Colon (tissue), 2 donors: ENCODE results near the gene PAOX.
"Not testable (repeated sequence)": the region's sequence is repeated elsewhere in the genome, so short reads cannot be mapped to it uniquely, and the experiment has no call there.

Source experiments
- FAIRE-seq: peaks from 2 replicates; lab custom pipeline; 2012; peaks lifted over from hg19 to GRCh38; lab: Jason Lieb, UNC
- donor health status: control.
- donor health status: control.

PAOX gene

GRCh38 chr10:133405844-133406527 lies 26.9 kb downstream of the PAOX start:
- FAIRE-seq, result no peak

- no peak for FAIRE-seq
These were observed 32.7 kb downstream of the PAOX start for GRCh38 chr10:133411523-133412380.

- FAIRE-seq, result no peak
These were observed 33.3 kb downstream of the PAOX start for GRCh38 chr10:133412381-133412711.

GRCh38 chr10:133414401-133414800 lies 35.3 kb downstream of the PAOX start:
- FAIRE-seq, result not testable (repeated sequence)

DNA sequence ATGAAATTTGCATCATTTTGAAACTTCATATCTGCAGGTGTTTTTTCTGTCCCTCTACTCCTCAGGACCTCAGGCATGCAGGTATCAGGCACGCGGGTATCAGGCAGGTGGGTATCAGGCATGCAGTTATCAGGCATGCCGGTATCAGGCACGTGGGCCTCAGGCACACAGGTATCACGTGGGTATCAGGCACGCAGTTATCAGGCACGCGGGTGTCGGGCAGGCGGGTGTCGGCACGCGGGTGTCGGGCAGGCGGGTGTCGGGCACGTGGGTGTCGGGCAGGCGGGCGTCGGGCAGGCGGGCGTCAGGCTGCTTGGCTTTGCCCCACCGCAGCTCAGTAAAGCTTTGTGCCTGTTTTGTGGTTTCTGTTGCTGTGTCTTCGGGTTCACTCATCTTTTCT lies 36.7 kb downstream of the PAOX start:
- no peak for FAIRE-seq

- no peak for FAIRE-seq
These were observed 39.4 kb downstream of the PAOX start for GRCh38 chr10:133418289-133418993.

DNA sequence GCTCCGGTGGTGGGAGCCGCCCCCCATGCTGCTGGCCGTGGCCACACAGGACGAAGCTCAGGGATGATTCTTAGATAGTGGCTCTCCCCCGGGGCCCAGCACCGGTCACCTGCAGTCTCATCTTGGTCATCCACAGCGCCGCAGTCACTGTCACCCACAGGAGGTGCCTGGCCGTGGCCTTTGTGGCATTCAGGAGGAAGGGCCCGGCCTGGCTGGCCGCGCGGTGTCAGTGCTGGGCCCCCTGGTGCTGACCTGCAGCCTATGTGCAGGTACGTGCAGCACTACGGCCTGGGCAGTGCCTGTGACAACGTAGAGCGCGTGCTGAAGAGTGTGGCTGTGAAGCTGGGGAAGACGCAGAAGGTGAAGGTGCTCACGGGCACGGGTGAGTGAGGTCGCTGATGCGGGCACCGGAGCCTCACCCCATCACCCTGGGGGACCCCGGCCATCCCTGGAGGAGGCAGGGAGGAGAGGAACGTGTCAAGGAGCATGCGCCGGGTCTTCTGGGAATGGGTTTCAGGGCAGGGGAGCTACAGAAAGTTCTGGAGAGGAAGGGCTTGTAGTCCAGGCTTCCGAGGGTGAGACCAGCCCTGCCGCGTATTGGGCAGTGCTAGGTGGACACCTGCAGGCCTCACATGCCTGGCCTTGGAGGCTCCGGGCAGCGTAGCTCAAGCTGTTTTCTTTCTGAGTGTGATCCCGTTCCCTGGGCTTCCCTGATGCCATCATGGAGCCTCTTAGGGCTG lies 40.3 kb downstream of the PAOX start:
- no peak for FAIRE-seq

DNA sequence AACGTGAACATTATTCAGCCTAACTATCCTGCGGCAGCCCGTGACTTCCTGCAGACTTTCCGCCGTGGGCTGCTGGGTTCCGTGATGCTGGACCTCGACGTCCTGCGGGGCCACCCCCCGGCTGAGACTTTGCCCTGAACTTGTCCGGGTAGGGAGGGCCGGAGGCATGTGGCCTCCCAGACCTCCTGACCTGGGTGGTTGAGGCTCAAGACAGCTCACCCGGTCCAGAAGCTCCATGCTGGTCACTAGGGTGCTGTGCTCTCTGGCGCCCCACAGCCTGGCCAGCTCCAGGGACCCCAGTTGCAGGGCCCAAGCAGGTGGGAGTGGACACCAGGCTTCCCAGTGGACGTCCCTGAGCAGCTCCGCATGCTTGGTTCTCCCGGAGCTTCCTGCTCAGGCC lies 41.0 kb downstream of the PAOX start:
- FAIRE-seq, result no peak

DNA sequence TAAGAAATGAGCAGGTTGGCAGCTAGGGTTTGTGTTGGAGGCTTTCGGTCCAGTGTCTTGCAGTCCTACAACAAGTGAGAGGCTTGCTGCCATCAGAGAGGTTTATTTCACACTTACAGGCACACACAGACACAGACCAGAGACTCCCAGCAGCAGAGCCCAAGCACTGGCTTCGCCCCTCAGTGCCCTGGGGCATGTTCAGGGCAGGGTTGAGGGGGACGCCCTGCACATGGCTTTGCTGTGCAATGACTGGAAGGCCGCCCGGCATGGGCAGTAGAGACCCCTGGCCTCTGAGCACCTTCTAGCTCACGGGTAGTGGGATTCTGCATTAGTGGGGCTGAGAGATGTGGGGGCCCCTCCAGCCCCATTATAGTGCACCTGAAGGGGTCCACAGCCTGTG lies 41.5 kb downstream of the PAOX start:
- no peak for FAIRE-seq

DNA sequence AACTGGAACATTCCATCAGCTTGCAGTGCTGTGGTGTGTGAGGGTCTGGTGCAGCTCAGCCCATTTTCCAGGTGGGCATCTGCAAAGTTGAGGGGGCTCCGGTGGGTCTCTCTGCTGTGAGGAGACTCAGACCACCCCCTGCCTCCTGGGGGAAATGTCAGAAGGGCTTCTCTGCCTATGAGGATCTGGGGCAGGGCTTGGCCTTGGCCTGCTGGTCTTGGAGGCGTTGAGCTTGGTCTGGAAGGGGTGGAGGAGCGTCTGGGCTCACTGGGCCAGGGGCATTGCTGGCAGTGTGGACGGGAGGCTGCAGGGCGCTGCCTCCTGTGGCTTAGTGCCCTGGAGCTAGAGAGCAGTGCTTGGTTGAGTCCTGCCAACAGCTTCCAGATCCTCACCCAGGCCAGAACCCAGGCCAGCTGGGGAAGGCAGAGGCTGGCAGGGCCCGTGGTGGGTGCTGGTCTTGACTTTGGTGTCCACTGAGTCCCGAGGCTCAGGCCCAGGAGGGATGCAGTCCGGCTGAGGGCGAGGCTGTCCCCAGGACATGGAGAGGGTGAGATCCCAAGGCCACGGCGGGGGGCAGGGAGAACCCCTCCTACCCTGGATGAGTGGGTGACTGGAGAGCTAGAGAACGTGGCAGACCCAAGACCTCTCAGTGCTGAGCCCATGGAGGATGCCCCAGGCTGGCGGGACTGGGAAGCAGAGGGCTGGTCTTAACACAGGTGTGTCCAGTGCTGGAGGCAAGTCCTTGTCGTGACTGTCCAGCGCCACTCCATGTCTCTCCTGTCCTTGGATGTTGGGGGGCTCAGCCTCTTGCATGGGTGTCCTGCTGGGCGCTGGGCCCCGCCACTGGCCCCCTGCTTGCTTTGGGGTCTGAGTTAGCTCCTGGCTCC lies 42.5 kb downstream of the PAOX start:
- FAIRE-seq, result no peak

DNA sequence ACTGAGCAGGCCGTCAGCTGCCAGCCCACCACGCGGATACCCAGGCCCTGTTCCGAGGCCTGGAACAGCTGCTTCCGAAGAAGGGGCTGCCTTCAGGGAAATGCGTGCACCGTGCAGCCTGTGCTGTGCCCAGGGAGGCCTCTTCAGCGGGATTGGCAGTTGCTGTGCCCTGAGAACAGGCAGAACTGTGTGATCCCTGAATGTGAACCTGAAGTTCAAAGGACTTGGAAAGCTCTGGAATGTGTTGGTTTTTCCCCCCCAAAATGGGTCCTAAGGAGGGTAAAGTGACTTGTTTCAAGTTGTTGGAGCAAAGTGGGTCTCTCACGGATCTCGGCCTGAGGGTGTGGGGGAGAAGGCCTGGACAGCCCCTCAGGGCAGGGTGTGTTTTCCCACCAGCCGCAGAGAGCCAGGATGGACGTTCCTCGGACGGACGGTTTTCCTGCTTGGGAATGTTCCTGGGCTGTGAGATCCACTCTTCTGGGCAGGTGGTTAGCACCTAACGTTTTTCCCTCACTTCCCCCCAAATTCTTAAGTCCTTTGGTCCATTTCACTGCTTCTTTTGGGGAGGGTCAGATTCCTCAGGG lies 43.3 kb downstream of the PAOX start:
- no peak for FAIRE-seq

- FAIRE-seq, result no peak
These were observed 44.0 kb downstream of the PAOX start for GRCh38 chr10:133422807-133423771.

GRCh38 chr10:133424102-133424501 lies 45.0 kb downstream of the PAOX start:
- FAIRE-seq, result not testable (repeated sequence)

DNA sequence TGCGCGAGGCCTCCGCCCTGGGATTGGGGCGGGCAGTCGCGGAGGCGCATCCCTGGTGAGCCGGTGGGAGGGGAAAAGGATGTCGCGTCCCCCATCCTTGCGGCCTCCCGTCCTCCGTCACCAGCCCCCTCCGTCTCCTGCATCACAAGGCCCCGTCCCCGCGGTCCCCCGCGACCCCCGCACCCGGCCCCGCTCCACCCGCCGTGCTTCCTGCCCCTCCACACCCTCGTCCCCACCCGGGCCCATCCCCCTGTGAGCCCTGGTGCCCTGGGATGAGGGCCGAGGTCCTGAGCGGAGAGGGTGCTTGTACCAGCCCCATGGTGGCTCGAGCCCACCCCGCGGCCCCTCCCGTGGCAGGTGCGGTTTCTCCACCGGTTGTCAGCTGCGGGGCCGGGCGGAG lies 45.5 kb downstream of the PAOX start, which contains the start of gene SPRN:
Gene SPRN (minus strand): TSS at position 25 of the 400 bp plus-strand sequence. CDS start 944 bp downstream, outside the sequence.
- FAIRE-seq, result not testable (repeated sequence)

GRCh38 chr10:133429571-133429970 lies 50.5 kb downstream of the PAOX start:
- not testable (repeated sequence) for FAIRE-seq

DNA sequence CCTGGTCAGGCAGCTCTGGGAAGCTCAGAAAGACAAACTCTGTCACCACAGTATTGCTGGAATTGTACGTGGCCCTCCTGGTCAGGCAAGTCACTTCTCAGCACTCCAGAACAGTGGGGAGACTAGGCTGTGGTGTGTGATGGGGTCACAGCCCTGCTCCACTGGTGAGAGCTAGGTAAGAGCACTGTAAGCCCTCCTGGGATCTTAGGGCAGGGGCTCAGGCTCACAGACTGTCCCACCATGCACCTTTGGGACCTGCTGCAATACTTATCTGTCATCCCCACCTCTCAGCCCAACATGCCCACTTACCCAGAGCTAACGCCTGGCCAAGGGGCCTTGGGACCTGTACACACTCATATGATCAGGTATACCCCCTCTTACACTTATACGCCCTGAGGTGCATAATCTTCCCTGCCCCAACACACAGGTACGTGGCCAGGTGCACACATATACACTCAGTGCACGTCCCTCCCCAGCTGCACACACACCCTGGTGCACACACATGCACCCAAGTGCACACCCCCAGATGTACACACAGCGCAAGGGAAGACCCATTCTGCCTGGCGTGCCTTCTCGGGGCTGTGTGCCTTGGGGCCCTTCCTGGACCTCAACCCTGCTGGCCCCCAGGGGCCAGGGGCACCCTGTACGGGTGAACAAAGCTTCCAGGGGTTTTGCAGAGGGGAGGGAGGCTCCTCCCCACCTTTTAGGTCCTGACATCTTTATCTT lies 53.0 kb downstream of the PAOX start:
- FAIRE-seq, result not testable (repeated sequence)

- not testable (repeated sequence) for FAIRE-seq
These were observed 53.7 kb downstream of the PAOX start for GRCh38 chr10:133432789-133433188.

- no peak for FAIRE-seq
These were observed 59.7 kb downstream of the PAOX start for GRCh38 chr10:133438711-133439273.
